ENCODE results near the gene TASL. TPM values are rescaled to one million over a fixed set of nuclear protein-coding genes. Genes with fewer than 3 reads are reported as not detected.

TASL gene
- total RNA-seq, 2 donors from 2014 or later: not detected

- no peaks in the 10 kb centered on the region for H3K36me3 ChIP-seq (ENCODE audit: control insufficient read depth, insufficient read depth, low read length)
- H3K4me3 Mint-ChIP-seq: no peak overlapping the region
- H3K4me1 Mint-ChIP-seq: no peaks in the 10 kb centered on the region
- no peak for DNase-seq
- no peaks in the 10 kb centered on the region for H3K9me3 ChIP-seq (ENCODE audit: control insufficient read depth, low read length)
- no peaks in the 10 kb centered on the region for H3K27me3 Mint-ChIP-seq (ENCODE audit: insufficient read depth)
- no peaks in the 10 kb centered on the region for H3K36me3 Mint-ChIP-seq (ENCODE audit: low read depth)
- 100% methylated on average over 1 of the region's 3 CpGs; no CpG with 5 or more reads in 1 of the 2 experiments for WGBS, 2 experiments (ENCODE audit: insufficient coverage in 1 of 2, insufficient read length in 1 of 2)
- H3K4me1 ChIP-seq (ENCODE audit: control insufficient read depth, insufficient read depth, low read length): no peaks in the 10 kb centered on the region
- no peak overlapping the region for H3K27ac ChIP-seq (ENCODE audit: low read depth, low read length)
- no peak overlapping the region for H3K4me3 ChIP-seq (ENCODE audit: low read length)
- TF ChIP-seq CTCF (conservative IDR thresholded peaks at IDR 0.05): no peak
- no peak overlapping the region for H3K27ac Mint-ChIP-seq
- H3K9ac ChIP-seq (ENCODE audit: extremely low read depth, low read length, poor library complexity, severe bottlenecking): no peak overlapping the region
- H3K9me3 Mint-ChIP-seq: no peaks in the 10 kb centered on the region
- no peaks in the 10 kb centered on the region for H3K27me3 ChIP-seq (ENCODE audit: control insufficient read depth, insufficient read depth, low read length, poor library complexity, severe bottlenecking)
Measured at GRCh38 chrX:30590368-30590767, 12.8 kb upstream of the TASL start.

- no peaks in the 10 kb centered on the region for H3K27me3 Mint-ChIP-seq (ENCODE audit: insufficient read depth)
- Histone ChIP-seq H3K4me1 (ENCODE audit: control insufficient read depth, insufficient read depth, low read length) (no peaks in the 10 kb centered on the region), H3K27me3 (ENCODE audit: control insufficient read depth, insufficient read depth, low read length, poor library complexity, severe bottlenecking) (no peaks in the 10 kb centered on the region), H3K9me3 (ENCODE audit: control insufficient read depth, low read length) (no peaks in the 10 kb centered on the region), H3K27ac (ENCODE audit: low read depth, low read length) (no peak overlapping the region), H3K36me3 (ENCODE audit: control insufficient read depth, insufficient read depth, low read length) (no peaks in the 10 kb centered on the region), H3K4me3 (ENCODE audit: low read length) (no peak overlapping the region), H3K9ac (ENCODE audit: extremely low read depth, low read length, poor library complexity, severe bottlenecking) (no peak overlapping the region)
- H3K27ac Mint-ChIP-seq: no peak overlapping the region
- no peaks in the 10 kb centered on the region for H3K4me1 Mint-ChIP-seq
- no peak for DNase-seq
- H3K4me3 Mint-ChIP-seq: no peak overlapping the region
- WGBS, 2 experiments (ENCODE audit: insufficient coverage in 1 of 2, insufficient read length in 1 of 2): 88 to 100% methylated on average over 1 to 5 of the region's 5 CpGs
- no peaks in the 10 kb centered on the region for H3K36me3 Mint-ChIP-seq (ENCODE audit: low read depth)
- TF ChIP-seq CTCF (conservative IDR thresholded peaks at IDR 0.05): no peak
- H3K9me3 Mint-ChIP-seq: no peaks in the 10 kb centered on the region
Measured at GRCh38 chrX:30589146-30589888, 11.8 kb upstream of the TASL start.

GRCh38 chrX:30586516-30586915, 8.9 kb upstream of the TASL start:
- H3K36me3 ChIP-seq (ENCODE audit: control insufficient read depth, insufficient read depth, low read length): no peaks in the 10 kb centered on the region
- WGBS, 2 experiments (ENCODE audit: insufficient coverage in 1 of 2, insufficient read length in 1 of 2): 80% methylated on average over 1 of the region's 1 CpG; no CpG with 5 or more reads in 1 of the 2 experiments
- H3K9ac ChIP-seq (ENCODE audit: extremely low read depth, low read length, poor library complexity, severe bottlenecking): no peak overlapping the region
- no peaks in the 10 kb centered on the region for H3K4me1 ChIP-seq (ENCODE audit: control insufficient read depth, insufficient read depth, low read length)
- H3K27me3 Mint-ChIP-seq (ENCODE audit: insufficient read depth): no peaks in the 10 kb centered on the region
- no peaks in the 10 kb centered on the region for H3K27me3 ChIP-seq (ENCODE audit: control insufficient read depth, insufficient read depth, low read length, poor library complexity, severe bottlenecking)
- no peak for DNase-seq
- no peak for TF ChIP-seq CTCF (conservative IDR thresholded peaks at IDR 0.05)
- no peaks in the 10 kb centered on the region for H3K4me1 Mint-ChIP-seq
- no peak overlapping the region for H3K4me3 ChIP-seq (ENCODE audit: low read length)
- H3K9me3 Mint-ChIP-seq: no peaks in the 10 kb centered on the region
- H3K27ac Mint-ChIP-seq: no peak overlapping the region
- H3K27ac ChIP-seq (ENCODE audit: low read depth, low read length): no peak overlapping the region
- H3K36me3 Mint-ChIP-seq (ENCODE audit: low read depth): no peaks in the 10 kb centered on the region
- H3K4me3 Mint-ChIP-seq: no peak overlapping the region
- H3K9me3 ChIP-seq (ENCODE audit: control insufficient read depth, low read length): no peaks in the 10 kb centered on the region

All from endodermal cell (in vitro differentiated cells).